ENCODE results near the gene FBXO45.
"Not testable (repeated sequence)": the region's sequence is repeated elsewhere in the genome, so short reads cannot be mapped to it uniquely, and the experiment has no call there.

The FBXO45 gene

GRCh38 chr3:196620161-196620604 is 51.7 kb downstream of the FBXO45 start:
- DNase-seq, result peak; percentile 76

- DNase-seq, result no peak
Measured at GRCh38 chr3:196620684-196621083, 52.2 kb downstream of the FBXO45 start.

- no peak for DNase-seq
Measured at GRCh38 chr3:196621611-196622010, 53.2 kb downstream of the FBXO45 start.

- peak; percentile 70 for DNase-seq
Measured at GRCh38 chr3:196624067-196624790, 55.8 kb downstream of the FBXO45 start.

- no peak for DNase-seq
Measured at GRCh38 chr3:196624907-196625306, 56.4 kb downstream of the FBXO45 start.

GRCh38 chr3:196625331-196625730 is 56.9 kb downstream of the FBXO45 start:
- DNase-seq, result no peak

GRCh38 chr3:196627918-196628231 is 59.4 kb downstream of the FBXO45 start:
- DNase-seq, result no peak

GRCh38 chr3:196629228-196629627 is 60.8 kb downstream of the FBXO45 start:
- DNase-seq, result no peak

- no peak for DNase-seq
Measured at GRCh38 chr3:196631682-196632045, 63.2 kb downstream of the FBXO45 start.

- peak; percentile 98 for DNase-seq
Measured at GRCh38 chr3:196632046-196632751, 63.7 kb downstream of the FBXO45 start.

- no peak for DNase-seq
Measured at GRCh38 chr3:196633555-196634151, 65.2 kb downstream of the FBXO45 start.

- no peak for DNase-seq
Measured at GRCh38 chr3:196634224-196634623, 65.8 kb downstream of the FBXO45 start.

GRCh38 chr3:196634829-196635228 is 66.4 kb downstream of the FBXO45 start:
- DNase-seq, result no peak

- DNase-seq, result no peak
Measured at GRCh38 chr3:196636369-196637349, 68.2 kb downstream of the FBXO45 start.

GRCh38 chr3:196637941-196638340 is 69.5 kb downstream of the FBXO45 start:
- DNase-seq, result not testable (repeated sequence)
